NCI-H2029 treated with DMSO at 0.1 percent for 48 hours (cell line): ENCODE data around the gene CD300LB.

ENCODE experiments used
- DNase-seq: peaks from one replicate; lab custom pipeline; 2025; lab: John Stamatoyannopoulos, UW

Gene CD300LB

GRCh38 chr17:74549343-74549742 is 18.1 kb upstream of the CD300LB start:
- DNase-seq = no peak

- peak; percentile 23 for DNase-seq
Observed at GRCh38 chr17:74547736-74548135, 16.5 kb upstream of the CD300LB start.

DNA sequence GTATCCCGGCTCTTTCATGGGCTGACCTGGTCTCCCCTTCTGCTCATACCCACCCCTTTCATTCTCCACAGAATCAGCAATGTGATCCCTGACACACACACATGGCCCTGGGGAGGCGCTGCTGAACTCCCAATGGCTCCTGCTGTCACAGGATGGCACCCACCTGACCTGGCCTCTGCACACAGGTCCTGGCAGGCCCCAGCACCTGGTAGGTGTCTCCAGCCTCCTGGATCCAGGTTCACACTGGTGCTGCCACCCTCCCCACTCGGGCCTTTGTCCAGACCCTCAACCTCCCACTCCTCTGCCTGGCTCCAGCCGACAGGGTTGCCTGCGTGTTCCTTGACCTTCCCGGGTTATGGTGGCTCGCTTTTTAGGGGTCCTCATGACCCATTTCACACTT is 16.0 kb upstream of the CD300LB start:
- DNase-seq = no peak

DNA sequence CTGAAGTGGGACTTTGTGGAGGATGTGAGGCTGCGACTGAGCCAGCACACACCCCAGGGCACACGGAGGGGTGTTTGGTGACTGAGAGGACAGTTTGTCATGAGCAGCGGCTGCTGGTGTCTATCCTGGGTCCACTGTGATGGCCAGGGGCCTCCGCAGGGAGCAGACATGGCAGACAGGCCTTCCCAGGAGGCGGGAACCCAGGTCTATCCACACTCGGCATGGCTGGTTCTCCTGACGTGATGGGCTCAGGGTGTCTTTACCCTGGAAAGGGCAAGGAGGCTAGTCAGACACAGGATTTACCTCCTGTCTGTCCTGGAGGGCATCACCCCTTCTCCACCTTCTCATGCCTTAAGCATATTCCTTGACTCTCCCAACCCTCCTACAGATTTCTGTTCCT is 15.3 kb upstream of the CD300LB start:
- DNase-seq = no peak

- DNase-seq = no peak
Observed at GRCh38 chr17:74545843-74546230, 14.6 kb upstream of the CD300LB start, which contains the start of gene CD300C. Gene CD300C (minus strand): TSS chr17:74546115. CDS start chr17:74545782, 333 bp downstream.

DNA sequence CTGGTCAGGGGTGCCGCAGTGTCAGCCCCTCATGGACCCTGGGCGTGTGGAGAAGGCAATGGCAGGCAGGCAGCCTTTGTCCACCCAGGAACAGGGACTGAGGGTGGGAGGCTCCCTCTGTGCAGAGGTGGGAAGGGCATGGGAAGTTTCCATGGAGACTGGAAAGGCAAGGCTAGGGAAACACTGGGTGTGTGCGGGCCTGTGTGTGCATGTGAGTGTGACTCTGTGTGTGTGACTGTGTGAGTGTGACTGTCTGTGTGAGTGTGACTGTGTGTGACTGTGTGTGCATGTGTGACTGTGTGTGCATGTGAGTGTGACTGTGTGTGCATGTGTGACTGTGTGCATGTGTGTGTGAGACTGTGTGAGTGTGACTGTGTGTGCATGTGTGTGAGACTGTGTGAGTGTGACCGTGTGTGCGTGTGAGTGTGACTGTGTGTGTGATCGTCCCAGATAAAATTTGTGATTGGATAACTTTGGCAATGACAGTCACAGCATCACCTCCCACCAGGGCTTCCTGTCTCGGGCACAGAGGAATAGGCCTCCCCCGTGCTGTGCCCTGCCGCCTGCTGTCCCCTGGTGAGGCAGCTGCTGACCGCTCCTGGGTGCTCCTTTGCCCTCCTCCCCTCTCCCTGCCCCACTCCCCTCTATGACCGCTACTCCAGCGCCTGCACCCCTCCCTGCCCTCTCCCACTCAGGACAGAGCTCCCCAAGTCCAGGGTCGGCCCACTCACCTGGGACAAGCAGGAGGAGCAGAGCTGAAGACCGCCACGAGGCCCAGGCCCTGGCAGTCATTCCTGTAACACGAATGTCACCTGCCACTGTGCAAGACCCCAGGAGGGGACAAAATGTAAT is 13.9 kb upstream of the CD300LB start:
- DNase-seq = no peak

GRCh38 chr17:74543891-74544760 is 12.9 kb upstream of the CD300LB start:
- no peak for DNase-seq

GRCh38 chr17:74543406-74543805 is 12.1 kb upstream of the CD300LB start:
- DNase-seq = no peak

DNA sequence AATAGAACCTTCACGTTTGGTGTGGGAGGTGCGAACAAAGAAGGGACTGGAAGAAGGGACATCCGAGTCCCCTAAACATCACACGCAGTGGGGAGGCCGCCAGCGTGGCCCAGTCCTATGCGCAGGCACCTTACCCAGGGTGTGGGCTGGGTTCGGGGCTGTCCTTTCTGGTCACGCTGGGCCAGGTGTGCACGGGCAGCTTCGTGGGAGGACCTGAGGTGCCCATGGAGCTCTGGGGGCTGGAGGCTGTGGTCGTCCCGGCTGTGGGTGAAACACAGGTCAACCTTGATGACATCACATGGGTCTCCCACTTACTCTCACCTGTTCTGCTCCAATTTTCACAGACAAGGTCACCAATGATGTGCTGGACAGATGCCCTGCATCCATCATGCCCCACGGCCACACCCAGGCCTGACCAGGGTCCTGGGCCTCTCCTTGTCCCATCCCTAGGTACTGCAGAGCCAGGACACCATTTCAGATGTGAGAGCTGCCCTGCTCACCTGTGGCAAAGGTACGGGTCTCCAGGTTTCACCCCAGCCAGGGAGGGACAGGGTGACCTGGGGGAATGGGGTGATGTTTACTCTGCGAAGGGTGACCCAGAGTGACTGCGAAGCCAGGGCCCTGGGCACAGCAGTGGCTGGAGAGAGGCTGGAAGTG is 11.6 kb upstream of the CD300LB start:
- no peak for DNase-seq

DNA sequence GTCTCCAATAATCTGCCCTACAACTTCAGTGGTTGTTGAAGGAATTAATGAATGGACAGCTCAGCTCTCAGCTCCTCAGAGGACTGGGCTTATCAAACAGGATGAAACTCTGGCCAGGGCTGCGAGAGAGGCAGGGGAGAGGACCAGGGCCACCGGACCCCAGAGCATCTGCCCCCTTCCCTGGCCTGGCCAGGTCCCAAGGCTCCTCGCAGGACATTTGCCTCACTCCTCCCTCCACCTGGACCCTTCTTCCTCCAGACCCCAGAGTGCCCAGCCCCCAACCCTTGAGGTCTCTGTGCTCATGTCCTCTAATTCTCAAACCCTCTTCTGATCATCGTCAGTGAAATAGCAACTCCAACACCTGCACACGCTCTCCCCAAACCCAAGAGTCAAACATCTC is 10.9 kb upstream of the CD300LB start:
- DNase-seq = no peak

DNA sequence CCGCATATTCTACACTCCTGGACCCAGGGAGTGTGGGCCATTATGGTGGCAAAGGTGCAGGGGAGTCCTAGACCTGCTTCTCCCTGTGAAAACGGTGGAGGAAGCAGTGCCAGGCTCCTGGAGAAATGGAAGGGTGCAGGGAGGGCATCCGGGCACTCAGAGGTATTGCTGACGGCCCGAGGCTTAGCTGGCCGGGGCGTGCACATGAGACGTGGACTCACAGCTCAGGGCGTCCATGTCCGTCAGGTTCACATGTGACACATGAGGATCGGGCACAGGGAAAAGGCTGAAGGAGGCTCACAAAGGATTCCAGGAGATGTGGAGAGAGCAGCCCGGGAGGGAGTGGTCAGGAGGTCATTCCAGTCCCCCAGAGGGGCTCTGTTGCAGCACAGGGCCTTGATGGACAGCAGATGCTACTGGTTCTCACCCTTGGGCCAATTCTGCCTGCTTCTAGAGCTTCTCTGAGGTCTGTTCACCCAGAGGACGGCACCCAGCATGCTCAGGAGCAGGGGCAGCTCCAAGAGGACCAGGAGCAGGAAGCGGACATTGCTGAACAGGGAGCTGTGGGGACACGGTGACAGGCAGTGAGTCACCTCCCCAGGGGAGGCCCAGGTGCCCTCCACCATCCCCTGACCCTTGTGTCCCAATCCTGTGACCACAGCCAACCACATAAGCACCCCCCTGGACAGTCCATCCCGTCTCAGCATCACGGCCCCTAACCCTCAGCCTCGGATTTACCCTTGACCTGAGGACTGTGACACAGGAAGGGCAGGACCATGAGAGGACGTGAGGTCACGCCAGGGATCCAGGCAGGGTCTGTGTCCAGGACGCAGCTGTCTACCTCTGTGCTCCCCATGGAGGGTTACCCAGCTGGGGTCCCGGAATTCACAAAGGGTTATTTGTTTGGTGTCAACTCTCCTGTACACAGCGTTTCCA is 10.2 kb upstream of the CD300LB start:
- no peak for DNase-seq

DNA sequence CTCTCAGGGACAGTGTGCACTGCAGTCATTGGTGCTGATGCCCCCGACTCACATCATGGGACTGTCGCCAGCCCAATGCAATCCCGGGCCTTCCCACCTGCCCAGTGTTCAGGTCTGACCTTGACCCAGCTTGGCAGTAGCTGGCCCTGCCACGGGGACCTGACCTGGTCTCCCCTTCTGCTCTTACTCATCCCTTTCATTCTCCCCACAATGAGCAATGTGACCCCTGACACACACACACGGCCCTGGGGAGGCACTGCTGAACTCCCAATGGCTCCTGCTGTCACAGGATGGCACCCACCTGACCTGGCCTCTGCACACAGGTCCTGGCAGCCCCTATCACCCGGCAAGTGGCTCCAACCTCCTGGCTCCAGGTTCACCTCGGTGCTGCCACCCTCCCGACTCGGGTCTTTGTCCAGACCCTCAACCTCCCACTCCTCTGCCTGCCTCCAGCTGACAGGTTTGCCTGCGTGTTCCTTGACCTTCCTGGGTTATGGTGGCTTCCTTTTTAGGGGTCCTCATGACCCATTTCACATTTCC is 8.1 kb upstream of the CD300LB start:
- DNase-seq = no peak

DNA sequence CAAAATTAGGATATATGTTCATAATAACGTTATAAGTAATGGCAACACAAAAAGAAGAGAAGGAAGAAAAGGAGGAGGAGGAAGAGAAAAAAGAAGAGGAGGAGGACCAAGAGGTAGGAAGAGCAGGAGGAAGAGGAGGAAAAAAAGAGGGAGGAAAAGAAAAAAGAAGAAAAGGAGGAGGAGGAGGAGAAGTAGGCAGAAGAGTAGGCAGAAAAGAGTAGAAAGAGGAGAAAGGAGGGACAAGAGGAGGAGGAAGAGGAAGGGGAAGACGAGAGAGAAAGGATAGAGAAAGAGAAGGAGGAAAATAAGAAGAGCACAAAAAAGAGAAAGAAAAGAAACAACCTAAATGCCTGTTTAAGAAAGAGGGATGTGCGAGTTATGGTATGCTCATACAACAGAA is 5.6 kb upstream of the CD300LB start:
- DNase-seq = no peak

GRCh38 chr17:74532115-74532514 is 840 bp upstream of the CD300LB start:
- no peak for DNase-seq

DNA sequence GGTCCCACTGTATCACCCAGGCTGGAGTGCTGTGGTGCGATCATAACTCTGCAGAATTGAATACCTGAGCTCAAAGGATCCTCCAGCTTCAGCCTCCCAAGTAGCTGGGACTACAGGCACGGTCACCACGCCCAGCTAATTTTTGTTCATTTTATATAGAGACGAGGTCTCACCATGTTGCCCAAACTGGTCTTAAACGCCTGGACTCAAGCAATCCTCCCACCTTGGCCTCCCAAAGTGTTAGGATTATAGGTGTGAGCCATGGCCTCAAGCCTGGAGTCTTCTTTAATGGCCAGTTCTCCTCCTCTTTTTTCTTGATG is 484 bp downstream of the CD300LB start:
- no peak for DNase-seq

DNA sequence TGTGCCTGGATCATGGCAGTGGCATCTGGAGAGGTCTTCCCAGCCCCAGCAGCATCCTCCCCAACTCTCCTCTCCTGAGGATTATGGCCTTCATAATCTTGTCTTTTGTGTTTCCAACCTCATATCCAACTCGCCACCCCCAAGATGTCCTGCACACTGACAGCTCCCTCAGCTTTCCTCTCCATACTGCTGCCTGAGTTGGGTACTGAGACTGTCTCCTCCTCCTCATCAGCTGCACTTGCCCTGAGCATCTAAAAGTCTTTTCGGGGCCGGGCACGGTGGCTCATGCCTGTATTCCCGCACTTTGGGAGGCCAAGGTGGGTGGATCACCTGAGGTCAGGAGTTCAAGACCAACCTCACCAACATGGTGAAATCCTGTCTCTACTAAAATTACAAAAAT is 2.0 kb downstream of the CD300LB start:
- no peak for DNase-seq

GRCh38 chr17:74528491-74529199 is 2.6 kb downstream of the CD300LB start:
- no peak for DNase-seq

DNA sequence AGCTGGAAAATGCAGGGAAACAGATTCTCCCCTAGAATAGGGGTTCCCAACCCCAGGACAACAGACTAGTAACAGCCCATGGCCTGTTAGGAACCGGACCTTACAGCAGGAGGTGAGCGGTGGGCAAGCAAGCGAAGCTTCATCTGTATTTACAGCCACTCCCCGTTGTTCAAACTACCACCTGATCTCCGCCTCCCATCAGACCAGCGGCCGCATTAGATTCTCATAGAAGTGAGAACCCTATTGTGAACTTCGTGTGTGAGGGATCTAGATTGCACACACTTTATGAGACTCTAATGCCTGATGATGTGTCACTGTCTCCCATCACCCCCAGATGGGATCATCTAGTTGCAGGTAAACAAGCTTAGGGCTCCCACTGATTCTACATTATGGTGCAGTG is 3.5 kb downstream of the CD300LB start:
- no peak for DNase-seq

DNA sequence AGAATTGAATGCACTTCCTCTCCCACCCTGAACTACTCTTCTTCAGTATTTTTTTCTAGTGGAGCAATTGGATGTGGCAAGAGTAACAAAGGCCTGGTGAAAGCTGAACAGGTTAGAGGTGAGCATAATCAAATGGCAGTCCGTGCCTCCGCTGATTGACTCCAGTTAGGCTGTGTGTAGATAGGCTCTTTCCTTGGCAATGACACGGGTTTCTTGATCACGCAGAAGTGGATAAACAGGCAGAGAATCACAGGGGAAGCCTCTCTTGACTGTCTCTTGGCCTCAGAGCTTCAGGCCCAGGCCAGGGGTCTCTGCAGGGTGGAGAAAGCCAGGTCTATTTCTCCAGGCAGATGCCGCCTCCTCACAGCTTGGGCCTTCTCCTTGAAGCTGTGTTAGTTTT is 4.2 kb downstream of the CD300LB start:
- DNase-seq = no peak

- DNase-seq = no peak
Observed at GRCh38 chr17:74526681-74527080, 4.6 kb downstream of the CD300LB start.
